Coronary artery (tissue), 2 donors: ENCODE results near the gene GMDS.

Source experiments
- DNase-seq: peaks from one replicate; pipeline ENCODE4 v3.0.0-alpha.2; 2017; ENCODE audit warnings: low spot score
- H3K27ac ChIP-seq, 2 donors: fragments of 200-600 bp; sonication (generic); one replicate each; pipeline ENCODE4 v1.5.1; 2016 to 2019
- H3K4me3 ChIP-seq: fragments of 200-600 bp; sonication (generic); 2 replicates; pipeline ENCODE4 v1.5.1; 2016; ENCODE audit warnings: mild to moderate bottlenecking, moderate library complexity
- CTCF ChIP-seq: fragments of 200-600 bp; sonication (generic); IDR thresholded peaks from one replicate; pipeline ENCODE4 v1.5.1; 2019; ENCODE audit warnings: antibody characterized with exemption

Gene GMDS

GRCh38 chr6:2055143-2055542, 190.3 kb downstream of the GMDS start:
- DNase-seq = no peak
- Histone ChIP-seq H3K4me3 (no peak overlapping the region), H3K27ac (no peak overlapping the region)
- no peak for TF ChIP-seq CTCF

- TF ChIP-seq CTCF = no peak
- no peak for DNase-seq
- H3K4me3 ChIP-seq = no peak overlapping the region
- H3K27ac ChIP-seq = no peak overlapping the region
Observed at GRCh38 chr6:2054516-2055067, 190.8 kb downstream of the GMDS start.

- no peak for TF ChIP-seq CTCF
- H3K4me3 ChIP-seq = no peak overlapping the region
- no peak overlapping the region for H3K27ac ChIP-seq
Observed at GRCh38 chr6:2053691-2054090, 191.7 kb downstream of the GMDS start.

GRCh38 chr6:2047855-2048254, 197.6 kb downstream of the GMDS start:
- DNase-seq = no peak
- no peak for TF ChIP-seq CTCF
- no peak overlapping the region for H3K4me3 ChIP-seq
- no peak overlapping the region for H3K27ac ChIP-seq

More at GRCh38 chr6:2053691-2054090, 191.7 kb downstream of the GMDS start:
- no peak for DNase-seq

- DNase-seq = no peak
- TF ChIP-seq CTCF = no peak
- no peak overlapping the region for H3K27ac ChIP-seq
- no peak overlapping the region for H3K4me3 ChIP-seq
Observed at GRCh38 chr6:2044192-2044591, 201.2 kb downstream of the GMDS start.

GRCh38 chr6:2042956-2043648, 202.3 kb downstream of the GMDS start:
- Histone ChIP-seq H3K27ac (no peak overlapping the region), H3K4me3 (no peak overlapping the region)
- no peak for DNase-seq
- TF ChIP-seq CTCF = no peak

GRCh38 chr6:2038092-2038491, 207.3 kb downstream of the GMDS start:
- TF ChIP-seq CTCF = no peak
- DNase-seq = no peak
- Histone ChIP-seq H3K27ac (no peak overlapping the region), H3K4me3 (no peak overlapping the region)
